H9 (cell line): Measurements from ENCODE around the gene PCDHGB7. TPM values are rescaled to one million over a fixed set of nuclear protein-coding genes. Genes with fewer than 3 reads are reported as not detected.
A peak's percentile ranks its signal among the peaks of the same experiment; 100 is the strongest.
"Not testable (repeated sequence)": the region's sequence is repeated elsewhere in the genome, so short reads cannot be mapped to it uniquely, and the experiment has no call there.

Source experiments
- DNase-seq: peaks from one replicate; pipeline ENCODE4 v3.0.0-alpha.2; 2017
- H2AFZ ChIP-seq: one replicate; pipeline ENCODE4 v1.6.1; 2013; ENCODE audit warnings: mild to moderate bottlenecking, low read length, control low read depth, moderate library complexity
- H2AK5ac ChIP-seq: 2 replicates; pipeline ENCODE4 v1.6.1; 2013; ENCODE audit warnings: low read length, control low read depth, mixed read lengths; ENCODE audit not compliant: insufficient read length
- H2BK120ac ChIP-seq: one replicate; pipeline ENCODE4 v1.6.1; 2013; ENCODE audit warnings: low read depth, mild to moderate bottlenecking, low read length, control low read depth, inconsistent platforms; ENCODE audit not compliant: poor library complexity, severe bottlenecking
- H2BK12ac ChIP-seq: 2 replicates; pipeline ENCODE4 v1.6.1; 2013; ENCODE audit warnings: low read length, control low read depth, mixed read lengths, low read depth; ENCODE audit not compliant: insufficient read length
- H2BK15ac ChIP-seq: 2 replicates; pipeline ENCODE4 v1.6.1; 2013; ENCODE audit warnings: low read depth, low read length, control low read depth
- H2BK20ac ChIP-seq: one replicate; pipeline ENCODE4 v1.6.1; 2013; ENCODE audit warnings: low read depth, mild to moderate bottlenecking, low read length, control low read depth, inconsistent platforms; ENCODE audit not compliant: poor library complexity, severe bottlenecking
- H2BK5ac ChIP-seq: 2 replicates; pipeline ENCODE4 v1.6.1; 2013; ENCODE audit warnings: low read length, control low read depth, mixed read lengths; ENCODE audit not compliant: insufficient read length
- H3K14ac ChIP-seq: 2 replicates; pipeline ENCODE4 v1.6.1; 2013; ENCODE audit warnings: low read length, control low read depth; ENCODE audit not compliant: insufficient read depth
- H3K18ac ChIP-seq: 2 replicates; pipeline ENCODE4 v1.6.1; 2013; ENCODE audit warnings: low read depth, mild to moderate bottlenecking, mixed read lengths, low read length, control low read depth; ENCODE audit not compliant: insufficient read length
- H3K23ac ChIP-seq: 2 replicates; pipeline ENCODE4 v1.6.1; 2013; ENCODE audit warnings: low read length, control low read depth, mixed read lengths, low read depth; ENCODE audit not compliant: insufficient read length
- H3K23me2 ChIP-seq: 2 replicates; pipeline ENCODE4 v1.6.1; 2013; ENCODE audit warnings: low read depth, mild to moderate bottlenecking, mixed read lengths, low read length, control low read depth; ENCODE audit not compliant: insufficient read length, poor library complexity, severe bottlenecking
- H3K27ac ChIP-seq: 2 replicates; pipeline ENCODE4 v1.5.1; 2013; ENCODE audit warnings: low read length, control low read depth, mixed read lengths, low read depth; ENCODE audit not compliant: insufficient read length
- H3K27me3 ChIP-seq: 2 replicates; pipeline ENCODE4 v1.6.1; 2013; ENCODE audit warnings: low read length, control low read depth, inconsistent platforms; ENCODE audit not compliant: insufficient read depth
- H3K4ac ChIP-seq: 2 replicates; pipeline ENCODE4 v1.6.1; 2013; ENCODE audit warnings: low read depth, mild to moderate bottlenecking, control low read depth, inconsistent platforms, low read length, moderate library complexity
- H3K4me1 ChIP-seq: 2 replicates; pipeline ENCODE4 v1.6.1; 2013; ENCODE audit warnings: low read length, control low read depth, inconsistent platforms; ENCODE audit not compliant: insufficient read depth
- H3K4me2 ChIP-seq: 2 replicates; pipeline ENCODE4 v1.6.1; 2013; ENCODE audit warnings: low read length, control low read depth, mixed read lengths; ENCODE audit not compliant: insufficient read length, insufficient read depth
- H3K56ac ChIP-seq: 2 replicates; pipeline ENCODE4 v1.6.1; 2013; ENCODE audit warnings: low read depth, mild to moderate bottlenecking, mixed read lengths, low read length, control low read depth; ENCODE audit not compliant: insufficient read length
- H3K79me1 ChIP-seq: 2 replicates; pipeline ENCODE4 v1.6.1; 2013; ENCODE audit warnings: low read depth, mild to moderate bottlenecking, moderate library complexity, low read length, control low read depth, inconsistent platforms; ENCODE audit not compliant: insufficient read depth, poor library complexity, severe bottlenecking
- H3K79me2 ChIP-seq: 2 replicates; pipeline ENCODE4 v1.6.1; 2013; ENCODE audit warnings: low read length, control low read depth, inconsistent platforms; ENCODE audit not compliant: insufficient read depth
- H3K9ac ChIP-seq: 2 replicates; pipeline ENCODE4 v1.6.1; 2013; ENCODE audit warnings: low read length, control low read depth, mixed read lengths; ENCODE audit not compliant: insufficient read length; ENCODE audit errors: extremely low read depth
- H3K9me3 ChIP-seq: one replicate; pipeline ENCODE4 v1.6.1; 2013; ENCODE audit warnings: low read depth, low read length, inconsistent platforms; ENCODE audit not compliant: control insufficient read depth
- H3T11ph ChIP-seq: one replicate; pipeline ENCODE4 v1.6.1; 2013; ENCODE audit warnings: mild to moderate bottlenecking, low read length, control low read depth, inconsistent platforms
- H4K20me1 ChIP-seq: one replicate; pipeline ENCODE4 v1.6.1; 2013; ENCODE audit not compliant: control insufficient read depth, insufficient read length, insufficient read depth
- H4K5ac ChIP-seq: 2 replicates; pipeline ENCODE4 v1.6.1; 2013; ENCODE audit warnings: low read depth, mild to moderate bottlenecking, mixed read lengths, low read length, control low read depth; ENCODE audit not compliant: insufficient read length
- H4K8ac ChIP-seq: replicated peaks from 2 replicates; pipeline ENCODE4 v1.6.1; 2013; ENCODE audit warnings: low read length, control low read depth, mixed read lengths, low read depth; ENCODE audit not compliant: insufficient read length
- H4K91ac ChIP-seq: 2 replicates; pipeline ENCODE4 v1.6.1; 2013; ENCODE audit warnings: low read depth, mild to moderate bottlenecking, moderate library complexity, mixed read lengths, low read length, control low read depth; ENCODE audit not compliant: insufficient read length
- H3K27ac Mint-ChIP-seq, 3 experiments: 2 replicates in 2 of 3; 3 replicates in 1 of 3; pipeline ENCODE4 v1.8.0; 2020 to 2021; ENCODE audit warnings: mixed read lengths in 3 of 3, mild to moderate bottlenecking in 1 of 3, moderate library complexity in 1 of 3
- H3K27me3 Mint-ChIP-seq: 2 replicates; pipeline ENCODE4 v1.8.0; 2021; ENCODE audit warnings: low read depth, mild to moderate bottlenecking, moderate library complexity, mixed read lengths
- H3K36me3 Mint-ChIP-seq, 3 experiments: 2 replicates in 2 of 3; 3 replicates in 1 of 3; pipeline ENCODE4 v1.8.0; 2020 to 2021; ENCODE audit warnings: low read depth in 3 of 3, mixed read lengths in 3 of 3; ENCODE audit not compliant: insufficient read depth in 1 of 3
- H3K4me1 Mint-ChIP-seq, 2 experiments: 2 replicates each; pipeline ENCODE4 v1.8.0; 2020; ENCODE audit warnings: mixed read lengths in 2 of 2
- H3K4me3 Mint-ChIP-seq, 2 experiments: 2 replicates in 1 of 2; 3 replicates in 1 of 2; pipeline ENCODE4 v1.8.0; 2020 to 2021; ENCODE audit warnings: mild to moderate bottlenecking in 2 of 2, mixed read lengths in 2 of 2, moderate library complexity in 1 of 2
- H3K9me3 Mint-ChIP-seq, 2 experiments: 2 replicates in 1 of 2; 3 replicates in 1 of 2; pipeline ENCODE4 v1.8.0; 2020; ENCODE audit warnings: mild to moderate bottlenecking in 2 of 2, mixed read lengths in 2 of 2, moderate library complexity in 1 of 2
- WGBS: extraction: QIAGEN DNeasy Blood & Tissue Kit; methylation state at CpG from one replicate; pipeline ENCODE4 v1.1.7; 2013; ENCODE audit warnings: missing lambda C conversion rate, low lambda C conversion rate, mixed read lengths; ENCODE audit not compliant: insufficient read length; ENCODE audit errors: extremely low coverage; 5-methylcytosine and 5-hydroxymethylcytosine counted together
- long read RNA-seq: library from polyadenylated mRNA; unstranded; transcript quantifications from one replicate; pipeline ENCODE4 v2.0.0, GENCODE V29; 2020
- total RNA-seq: library from RNA; stranded (reverse); gene quantifications from 2 replicates; pipeline ENCODE4 v1.2.1, GENCODE V29; 2021
- TF ChIP-seq, protein P1 (sequence below): fragments of 200-600 bp; sonication (generic); conservative IDR thresholded peaks from 3 replicates; pipeline ENCODE4 v1.8.0; 2021; ENCODE audit warnings: antibody characterized with exemption, mild to moderate bottlenecking

PCDHGB7 gene
- total RNA-seq = 6.8 and 7.7 TPM in 2 replicates
- long read RNA-seq, full-length matches to known transcripts = 4 of 6 reads
- long read RNA-seq, partial matches to known transcripts = 1 of 6 reads
- long read RNA-seq, other reads (novel, unspliced or antisense) = 1 of 6 reads

DNA sequence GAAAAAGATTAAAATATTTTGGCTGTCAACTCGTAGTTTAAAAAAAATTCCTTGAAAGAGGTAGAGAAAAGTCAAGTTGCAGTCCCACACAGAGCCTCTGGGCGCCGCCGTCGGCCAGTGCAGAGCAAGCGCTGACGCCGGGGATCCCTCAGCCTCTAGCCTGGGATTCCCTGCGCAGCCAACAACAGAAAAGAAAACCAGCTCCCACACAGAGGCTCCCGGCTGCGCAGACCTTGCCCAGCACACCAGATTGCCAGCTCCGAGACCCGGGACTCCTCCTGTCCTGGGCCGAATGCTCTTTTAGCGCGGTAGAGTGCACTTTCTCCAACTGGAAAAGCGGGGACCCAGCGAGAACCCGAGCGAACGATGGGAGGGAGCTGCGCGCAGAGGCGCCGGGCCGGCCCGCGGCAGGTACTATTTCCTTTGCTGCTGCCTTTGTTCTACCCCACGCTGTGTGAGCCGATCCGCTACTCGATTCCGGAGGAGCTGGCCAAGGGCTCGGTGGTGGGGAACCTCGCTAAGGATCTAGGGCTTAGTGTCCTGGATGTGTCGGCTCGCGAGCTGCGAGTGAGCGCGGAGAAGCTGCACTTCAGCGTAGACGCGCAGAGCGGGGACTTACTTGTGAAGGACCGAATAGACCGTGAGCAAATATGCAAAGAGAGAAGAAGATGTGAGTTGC is at the start of gene PCDHGB7:
Gene PCDHGB7 (plus strand): TSS at position 184 of the 679 bp plus-strand sequence. CDS start 183 bp downstream, at position 367.
- Mint-ChIP-seq H3K27me3 (peaks cover 20% of the 10 kb centered on the region), H3K27ac (peak within 1 kb of the TSS in 1 of 3 experiments; percentile 55; a peak in 1 of 7 replicates), H3K4me1 (peaks cover 9 to 17% of the 10 kb centered on the region in 2 experiments), H3K9me3 (peaks cover 66 to 77% of the 10 kb centered on the region in 2 experiments), H3K4me3 (peak within 1 kb of the TSS; percentile 79 to 86), H3K36me3 (peaks cover 58 to 84% (median 62%) of the 10 kb centered on the region in 3 experiments)
- H3K23me2 ChIP-seq, H3T11ph ChIP-seq, H3K4ac ChIP-seq, H3K4me1 ChIP-seq, H4K20me1 ChIP-seq, H4K91ac ChIP-seq, H4K8ac ChIP-seq, H2AFZ ChIP-seq, H2BK15ac ChIP-seq, H2BK5ac ChIP-seq, H3K79me2 ChIP-seq, H3K56ac ChIP-seq, H2BK120ac ChIP-seq, H3K79me1 ChIP-seq, H3K23ac ChIP-seq, H3K27ac ChIP-seq, H3K27me3 ChIP-seq, H3K14ac ChIP-seq, H2AK5ac ChIP-seq, H4K5ac ChIP-seq, H2BK12ac ChIP-seq, H2BK20ac ChIP-seq: not testable (repeated sequence)
- peak; percentile 85 for DNase-seq
- Histone ChIP-seq H3K4me2 (peak within 1 kb of the TSS; percentile 84), H3K9ac (peak within 1 kb of the TSS; percentile 58), H3K9me3 (peaks cover 13% of the 10 kb centered on the region), H3K18ac (peak within 1 kb of the TSS; percentile 60)
- TF ChIP-seq, protein P1, sequence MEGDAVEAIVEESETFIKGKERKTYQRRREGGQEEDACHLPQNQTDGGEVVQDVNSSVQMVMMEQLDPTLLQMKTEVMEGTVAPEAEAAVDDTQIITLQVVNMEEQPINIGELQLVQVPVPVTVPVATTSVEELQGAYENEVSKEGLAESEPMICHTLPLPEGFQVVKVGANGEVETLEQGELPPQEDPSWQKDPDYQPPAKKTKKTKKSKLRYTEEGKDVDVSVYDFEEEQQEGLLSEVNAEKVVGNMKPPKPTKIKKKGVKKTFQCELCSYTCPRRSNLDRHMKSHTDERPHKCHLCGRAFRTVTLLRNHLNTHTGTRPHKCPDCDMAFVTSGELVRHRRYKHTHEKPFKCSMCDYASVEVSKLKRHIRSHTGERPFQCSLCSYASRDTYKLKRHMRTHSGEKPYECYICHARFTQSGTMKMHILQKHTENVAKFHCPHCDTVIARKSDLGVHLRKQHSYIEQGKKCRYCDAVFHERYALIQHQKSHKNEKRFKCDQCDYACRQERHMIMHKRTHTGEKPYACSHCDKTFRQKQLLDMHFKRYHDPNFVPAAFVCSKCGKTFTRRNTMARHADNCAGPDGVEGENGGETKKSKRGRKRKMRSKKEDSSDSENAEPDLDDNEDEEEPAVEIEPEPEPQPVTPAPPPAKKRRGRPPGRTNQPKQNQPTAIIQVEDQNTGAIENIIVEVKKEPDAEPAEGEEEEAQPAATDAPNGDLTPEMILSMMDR = peak; percentile 87
- no CpG with 5 or more reads among the region's 47 CpGs for WGBS
